HG03378 (cell line): Measurements from ENCODE around the gene MGST2.

Source experiments
- ATAC-seq: cut with Tn5 transposase; IDR thresholded peaks from one replicate; pipeline ENCODE4 v1.9.1; 2021; ENCODE audit warnings: mild to moderate bottlenecking, moderate library complexity; ENCODE audit not compliant: unreplicated experiment

Gene MGST2

DNA sequence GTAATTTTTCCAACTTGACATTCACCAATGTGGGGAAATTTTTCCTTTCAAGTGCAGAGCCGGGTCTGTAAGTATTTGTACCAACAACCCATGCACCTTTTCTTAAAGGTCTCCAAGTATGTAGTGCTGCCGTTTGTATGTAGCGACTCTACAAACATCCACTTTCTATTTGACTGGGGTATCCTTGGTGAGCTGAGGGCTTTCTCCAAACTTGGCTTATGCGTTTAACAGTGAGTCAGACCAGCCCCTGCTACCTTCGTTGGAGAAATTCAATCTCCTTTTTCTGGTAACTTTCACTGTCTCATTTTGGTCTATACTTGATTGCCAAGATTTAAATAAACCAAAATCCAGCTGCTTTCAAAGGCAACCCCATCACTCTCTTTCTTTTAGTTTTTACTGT is 34.9 kb downstream of the MGST2 start:
- ATAC-seq = no peak

GRCh38 chr4:139704915-139705485 is 39.4 kb downstream of the MGST2 start:
- no peak for ATAC-seq

DNA sequence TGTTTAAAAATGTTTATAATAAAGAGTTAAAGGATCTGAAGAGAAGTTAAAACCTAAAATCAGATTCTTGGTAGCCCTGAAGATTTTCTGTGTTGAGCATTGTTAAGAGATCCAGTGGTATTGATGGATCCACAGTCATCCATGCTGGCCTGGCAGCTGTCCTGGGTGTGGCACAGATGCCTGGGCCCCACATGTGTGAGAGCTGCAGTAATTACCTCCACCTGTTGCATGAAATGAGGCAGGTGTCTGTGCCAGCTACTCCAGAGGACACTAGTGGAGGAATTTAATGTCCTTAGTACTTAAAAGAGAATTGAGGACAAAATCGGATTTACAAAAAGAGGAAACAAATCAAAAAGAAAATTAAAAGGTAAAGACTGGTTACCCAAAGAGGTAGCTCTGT is 44.0 kb downstream of the MGST2 start:
- ATAC-seq = no peak

DNA sequence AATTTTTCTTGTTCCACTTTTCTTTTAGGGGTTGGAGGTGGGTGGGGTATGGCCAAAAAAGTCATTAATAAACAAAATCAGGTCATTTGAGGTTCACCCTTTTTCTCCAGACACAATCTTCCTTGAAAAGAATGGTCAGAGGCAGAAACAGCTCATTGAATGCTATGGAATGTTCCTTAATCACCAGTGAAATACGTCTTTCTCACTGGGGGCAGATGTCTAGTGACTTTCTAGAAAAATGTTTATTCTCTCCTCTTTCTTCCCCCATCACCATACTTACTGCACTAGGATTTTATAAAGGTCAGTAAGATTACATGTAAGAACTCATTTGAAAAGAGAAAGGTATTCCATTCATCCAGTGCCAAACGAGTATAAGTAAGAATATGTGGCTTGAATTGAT is 44.5 kb downstream of the MGST2 start:
- ATAC-seq = no peak

DNA sequence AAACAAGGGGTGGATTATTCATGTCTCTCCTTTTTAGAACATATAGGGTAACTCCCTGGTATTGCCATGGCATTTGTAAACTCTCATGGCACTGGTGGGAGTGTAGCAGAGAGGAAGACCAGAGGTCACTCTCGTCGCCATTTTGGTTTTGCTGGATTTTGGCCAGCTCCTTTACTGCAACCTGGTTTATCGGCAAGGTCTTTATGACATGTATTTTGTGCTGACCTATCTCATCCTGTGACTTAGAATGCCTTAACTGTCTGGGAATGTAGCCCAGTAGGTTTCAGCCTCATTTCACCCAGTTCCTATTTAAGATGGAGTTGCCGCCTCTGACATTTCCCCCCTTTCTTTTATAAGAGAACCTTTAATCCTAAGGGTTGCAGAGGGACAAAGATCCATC is 45.8 kb downstream of the MGST2 start:
- no peak for ATAC-seq

DNA sequence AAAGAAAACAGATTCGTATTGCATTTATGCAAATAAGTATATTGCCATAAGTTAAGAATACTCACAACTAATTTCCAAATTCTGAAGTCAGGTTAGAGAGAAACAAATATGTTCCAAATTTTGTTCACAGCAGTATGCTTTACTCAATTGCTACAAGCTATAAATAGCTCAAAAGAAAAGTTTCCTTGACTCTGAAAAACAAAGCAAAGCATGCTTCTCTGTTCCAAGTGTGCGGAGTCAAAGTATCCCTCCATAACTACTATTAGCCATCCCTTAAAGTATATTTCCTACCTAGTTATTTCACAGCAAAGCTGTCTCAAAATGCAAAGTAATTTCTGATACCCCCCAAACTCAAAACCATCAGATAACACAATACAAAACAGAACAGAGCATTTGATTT is 47.3 kb downstream of the MGST2 start:
- ATAC-seq = no peak

- no peak for ATAC-seq
Measured at GRCh38 chr4:139715746-139716391, 50.2 kb downstream of the MGST2 start.

DNA sequence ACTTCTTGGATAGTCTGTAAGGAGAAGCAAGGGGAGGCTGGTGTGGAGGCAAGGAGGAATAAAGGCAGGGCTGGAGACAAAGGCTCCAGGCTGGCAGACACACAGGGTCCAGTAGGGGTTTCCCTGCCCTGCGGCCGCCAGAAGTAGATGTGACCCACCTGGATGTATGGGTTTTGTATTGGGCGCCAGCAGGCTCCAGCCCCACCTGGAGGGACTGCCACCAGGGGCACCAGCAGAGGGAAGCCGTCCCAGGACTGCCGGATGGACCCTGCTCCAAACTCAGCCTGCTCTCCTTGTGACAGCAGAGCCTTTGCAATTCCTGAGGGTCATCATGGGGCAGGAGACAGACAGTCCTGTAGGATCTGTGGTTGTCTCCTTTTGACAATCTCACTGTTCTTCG is 52.7 kb downstream of the MGST2 start:
- ATAC-seq = no peak

DNA sequence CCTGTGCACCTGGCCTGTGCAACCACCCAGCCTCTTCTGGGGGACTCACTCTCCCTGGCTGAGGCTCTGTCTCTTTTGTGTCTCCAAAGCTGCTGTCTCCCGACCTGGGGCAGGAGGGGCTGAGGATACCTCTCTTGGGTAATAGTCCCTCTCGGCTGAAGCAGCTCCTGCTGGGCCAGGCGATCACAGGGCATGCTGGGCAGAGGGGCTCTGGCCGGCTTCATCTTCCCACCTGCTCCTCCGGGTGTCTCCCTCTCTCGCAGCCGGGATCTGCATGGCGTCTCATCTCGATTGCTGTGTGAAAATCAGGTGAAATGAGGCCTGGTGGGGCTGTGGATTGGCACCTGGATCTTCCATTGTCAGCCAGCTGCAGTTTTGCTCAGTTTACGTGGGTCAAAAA is 53.2 kb downstream of the MGST2 start:
- ATAC-seq = no peak

DNA sequence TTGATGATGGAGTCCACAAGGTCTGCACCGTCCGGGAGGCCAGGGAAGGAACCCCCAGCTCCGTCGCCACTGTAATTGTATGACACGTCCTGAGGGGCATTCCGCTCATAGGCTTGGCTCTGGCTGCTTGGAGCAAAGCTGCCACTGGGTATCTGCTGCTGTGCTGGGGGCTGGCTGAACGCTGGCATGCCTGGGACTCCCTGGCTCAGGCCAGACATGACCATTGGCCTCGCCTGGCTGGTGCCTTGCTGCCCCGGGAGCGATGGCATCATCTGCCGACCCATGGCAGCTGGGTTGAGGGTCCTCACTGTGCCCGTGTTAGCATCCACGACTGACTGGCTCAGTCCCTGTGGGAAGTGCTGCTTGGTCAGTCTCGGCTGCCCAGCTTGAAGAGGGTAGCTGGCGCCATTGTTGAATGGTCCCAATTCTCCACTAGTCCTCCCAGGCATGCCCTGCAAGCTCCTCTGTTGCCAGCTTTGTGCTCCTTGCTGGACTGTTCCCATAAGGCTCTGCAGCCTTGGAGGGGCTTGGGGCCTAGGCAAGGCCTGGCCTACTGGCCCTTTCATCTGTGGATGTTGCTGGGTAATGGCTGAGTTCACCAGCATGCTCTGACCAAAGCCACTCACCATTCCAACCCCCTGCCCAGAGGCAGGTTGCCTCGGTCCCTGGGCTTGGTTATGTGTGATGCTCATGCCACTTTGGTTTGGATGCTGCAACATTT is 53.9 kb downstream of the MGST2 start:
- ATAC-seq = no peak

GRCh38 chr4:139720806-139721205 is 55.2 kb downstream of the MGST2 start:
- no peak for ATAC-seq

- ATAC-seq = no peak
Measured at GRCh38 chr4:139721789-139722188, 56.2 kb downstream of the MGST2 start.

DNA sequence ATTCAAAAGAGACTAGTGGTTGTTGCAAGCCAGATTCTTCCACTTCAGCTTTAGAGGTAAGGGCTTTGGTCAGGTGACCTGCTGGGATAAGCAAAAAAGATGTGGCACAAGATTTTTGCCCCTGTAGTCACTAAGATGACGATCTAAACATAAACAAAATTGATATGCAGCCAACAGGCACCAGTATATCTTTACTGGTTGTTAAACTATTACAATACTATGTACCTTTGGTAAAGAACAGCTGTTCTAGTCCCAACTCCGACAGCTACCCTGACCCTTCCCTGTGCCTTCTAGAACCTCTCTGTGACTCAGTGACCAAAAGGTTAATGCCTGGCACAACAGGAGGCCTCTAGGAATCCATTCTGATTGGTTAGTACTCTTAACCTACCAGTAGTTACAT is 59.6 kb downstream of the MGST2 start:
- no peak for ATAC-seq

- no peak for ATAC-seq
Measured at GRCh38 chr4:139726615-139727014, 61.0 kb downstream of the MGST2 start.

DNA sequence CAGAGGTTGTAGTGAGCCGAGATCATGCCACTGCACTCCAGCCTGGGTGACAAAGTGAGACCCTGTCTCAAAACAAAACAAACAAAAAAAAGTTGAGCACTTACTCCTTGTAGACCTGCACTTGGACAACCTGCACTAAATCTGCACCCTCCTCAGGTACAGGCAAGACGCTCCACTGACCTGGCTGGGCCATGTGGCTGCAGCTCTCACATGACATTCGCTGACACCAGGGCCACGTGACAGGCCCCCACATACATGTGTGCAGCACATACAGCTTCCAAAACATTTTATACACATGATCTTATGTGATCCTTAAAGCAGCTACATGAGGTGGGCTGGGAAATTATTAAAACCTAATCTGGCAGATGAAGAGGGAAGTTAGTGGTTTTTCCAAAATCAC is 62.5 kb downstream of the MGST2 start:
- ATAC-seq = no peak

DNA sequence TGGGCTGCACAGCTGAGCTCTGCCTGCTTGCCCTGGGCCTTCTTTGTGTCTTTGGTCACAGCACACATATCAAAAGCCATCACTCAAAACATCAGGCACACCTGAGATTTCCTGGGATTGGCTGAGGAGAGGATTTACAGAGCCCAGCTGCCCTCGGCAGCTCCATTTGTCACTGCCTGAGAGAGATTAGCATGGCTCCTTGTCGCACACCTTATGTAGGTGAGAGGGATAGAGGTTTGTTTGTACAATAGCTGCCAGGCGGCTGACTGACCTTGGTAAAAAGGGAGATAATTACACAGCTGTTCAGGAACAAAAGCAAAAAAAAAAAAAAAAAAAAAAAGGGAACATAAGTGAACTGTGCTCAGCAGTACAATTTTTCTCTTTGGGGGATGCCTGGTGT is 63.2 kb downstream of the MGST2 start:
- no peak for ATAC-seq

DNA sequence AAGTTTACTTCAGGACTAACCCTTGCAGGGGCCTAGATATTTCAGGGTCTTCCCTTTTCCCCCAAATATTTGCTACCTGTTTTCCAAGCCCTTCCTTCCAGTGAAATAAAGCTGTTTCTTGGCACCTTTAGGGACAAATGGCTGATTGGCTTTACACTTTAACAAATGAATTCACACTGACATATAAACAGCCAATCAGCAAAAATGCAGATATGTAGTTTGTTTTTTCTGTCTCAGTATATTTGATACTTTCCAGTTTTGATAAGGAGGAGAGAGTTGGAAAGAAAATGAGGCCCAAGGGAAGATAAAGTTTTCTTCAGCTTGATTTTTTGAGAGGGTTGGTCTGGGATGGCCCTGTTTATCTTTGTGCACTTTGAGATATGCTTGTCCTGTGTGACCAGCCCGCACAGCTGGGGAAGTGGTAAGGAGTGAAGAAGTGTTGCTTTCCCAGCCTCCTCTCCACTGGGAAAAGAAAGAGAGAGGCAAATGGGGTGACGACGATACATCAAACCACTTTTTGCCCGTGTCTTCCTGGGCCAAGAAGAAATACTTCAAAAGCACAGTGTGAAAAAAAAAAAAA is 67.5 kb downstream of the MGST2 start:
- ATAC-seq = no peak

- no peak for ATAC-seq
Measured at GRCh38 chr4:139734201-139734874, 68.7 kb downstream of the MGST2 start.

DNA sequence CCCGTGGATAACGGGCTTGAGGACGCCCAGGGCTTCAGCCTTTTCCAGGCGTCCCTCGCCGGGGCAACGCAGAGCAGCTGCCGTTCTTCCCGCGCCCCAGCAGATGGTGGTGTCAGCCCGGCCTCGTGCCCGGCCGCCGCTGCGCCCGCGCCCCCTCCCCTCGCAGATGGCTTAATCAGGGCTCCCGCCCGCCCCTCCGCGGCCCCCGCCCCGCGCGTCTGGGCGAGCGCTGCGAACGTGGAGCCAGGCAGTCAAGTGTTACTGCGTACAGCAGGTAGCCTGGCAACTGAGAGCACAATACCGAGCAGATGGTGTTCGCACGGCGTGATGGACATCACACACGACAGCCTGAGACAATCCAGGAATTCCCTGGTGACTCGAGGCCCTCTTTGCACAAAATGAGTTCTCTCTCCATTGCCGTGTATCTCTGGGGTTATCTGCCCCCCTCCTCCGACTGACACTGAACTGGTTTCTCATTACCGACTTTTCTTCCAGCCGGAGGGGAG is 69.3 kb downstream of the MGST2 start:
- ATAC-seq = no peak

- no peak for ATAC-seq
Measured at GRCh38 chr4:139735381-139736273, 70.0 kb downstream of the MGST2 start.
